HG03103 (cell line): ENCODE data around the gene DNAJA3.
A peak's percentile ranks its signal among the peaks of the same experiment; 100 is the strongest.

Source experiments
- ATAC-seq: cut with Tn5 transposase; IDR thresholded peaks from one replicate; pipeline ENCODE4 v1.9.1; 2021; ENCODE audit warnings: low read depth; ENCODE audit not compliant: unreplicated experiment

The DNAJA3 gene

DNA sequence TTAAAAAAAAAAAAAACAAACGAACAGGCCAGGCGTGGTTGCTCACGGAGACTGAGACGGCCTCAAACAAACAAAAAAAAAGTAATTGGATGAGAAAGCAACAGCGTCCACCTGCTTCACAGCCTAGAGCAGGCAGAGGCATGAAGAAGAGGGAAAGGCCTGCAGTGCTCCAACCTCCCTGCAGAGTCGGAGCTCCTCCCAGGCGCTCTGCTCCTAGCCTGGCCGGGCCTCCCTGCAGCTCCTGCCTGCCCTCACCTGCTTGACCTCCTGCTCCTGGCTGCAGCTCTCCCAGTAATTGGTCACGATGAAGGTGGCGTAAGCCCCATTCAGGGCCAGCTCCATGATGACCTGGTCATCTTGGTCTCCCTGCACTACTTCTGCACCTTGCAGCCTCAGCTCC is 43.3 kb downstream of the DNAJA3 start:
- ATAC-seq, result no peak

DNA sequence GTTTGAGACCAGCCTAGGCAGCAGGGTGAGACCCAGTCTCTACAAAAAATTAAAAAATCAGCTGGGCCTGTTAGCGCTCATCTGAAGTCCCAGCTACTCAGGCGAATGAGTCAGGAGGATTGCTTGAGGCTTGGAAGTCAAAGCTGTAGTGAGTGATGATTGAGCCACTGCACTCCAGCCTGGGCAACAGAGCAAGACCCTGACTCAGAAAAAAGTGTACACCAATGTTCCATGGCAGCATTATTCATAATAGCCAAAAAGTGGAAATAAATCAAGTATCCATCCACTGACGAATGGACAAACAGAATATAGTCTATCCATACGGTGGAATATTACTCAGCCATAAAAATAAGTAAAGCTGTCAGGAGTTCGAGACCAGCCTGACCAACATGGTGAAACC is 46.2 kb downstream of the DNAJA3 start:
- ATAC-seq, result no peak

DNA sequence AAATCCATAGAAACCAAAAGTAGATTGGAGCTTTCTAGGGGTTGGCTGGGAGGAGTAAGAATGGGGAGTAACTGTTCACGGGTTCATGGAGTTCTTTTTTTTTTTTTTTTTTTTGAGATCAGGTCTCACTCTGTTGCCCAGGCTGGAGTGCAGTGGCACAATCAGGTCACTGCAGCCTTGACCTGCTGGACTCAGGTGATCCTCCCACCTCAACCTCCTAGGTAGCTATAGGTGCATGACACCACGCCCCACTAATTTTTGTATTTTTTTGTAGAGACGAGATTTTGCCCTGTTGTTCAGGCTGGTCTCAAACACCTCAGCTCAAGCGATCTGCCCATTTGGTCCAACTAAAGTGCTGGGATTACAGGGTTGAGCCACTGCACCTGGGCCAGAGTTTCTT is 47.2 kb downstream of the DNAJA3 start:
- ATAC-seq, result no peak

DNA sequence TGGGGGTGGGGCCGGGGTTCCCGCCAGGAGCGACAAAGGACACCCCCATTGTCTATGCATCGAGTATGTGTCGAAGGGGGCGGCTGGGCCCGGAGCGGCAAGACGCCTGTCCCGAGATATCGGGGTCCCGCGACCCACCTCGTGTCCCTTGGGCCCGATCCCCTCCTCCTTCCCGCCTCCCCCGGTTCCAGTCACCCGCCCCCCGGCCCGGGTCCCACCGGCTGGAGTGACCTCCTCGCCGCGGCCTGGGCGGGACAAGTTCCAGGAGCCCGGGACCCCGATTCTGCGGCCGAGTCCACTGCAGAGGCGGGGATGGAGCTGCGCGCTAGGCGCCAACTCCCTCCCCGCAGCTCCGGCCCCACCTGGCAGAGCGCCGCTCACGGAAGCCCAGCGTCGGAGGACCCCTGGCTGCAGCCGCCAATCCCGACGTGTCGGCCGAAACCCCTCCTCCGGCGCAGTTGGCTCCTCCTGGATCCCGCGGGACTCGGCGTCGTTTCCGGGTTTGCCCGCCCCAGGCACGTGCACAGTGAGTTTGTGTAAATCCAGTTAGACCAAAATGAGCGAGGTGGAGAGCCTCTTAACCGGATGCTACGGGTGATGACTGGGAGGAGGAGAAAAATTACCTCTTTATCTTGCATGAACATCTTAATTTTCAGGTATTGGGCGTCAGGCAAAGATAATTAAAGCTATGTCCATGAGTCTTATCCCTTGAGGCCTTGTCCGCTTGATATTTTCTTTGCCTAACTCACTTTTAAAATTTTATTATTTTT is 48.7 kb downstream of the DNAJA3 start, which contains the start of gene NMRAL1:
Gene NMRAL1 (minus strand): TSS at position 434 of the 770 bp plus-strand sequence. CDS start 493 bp downstream, outside the sequence.
- peak; percentile 55 for ATAC-seq

DNA sequence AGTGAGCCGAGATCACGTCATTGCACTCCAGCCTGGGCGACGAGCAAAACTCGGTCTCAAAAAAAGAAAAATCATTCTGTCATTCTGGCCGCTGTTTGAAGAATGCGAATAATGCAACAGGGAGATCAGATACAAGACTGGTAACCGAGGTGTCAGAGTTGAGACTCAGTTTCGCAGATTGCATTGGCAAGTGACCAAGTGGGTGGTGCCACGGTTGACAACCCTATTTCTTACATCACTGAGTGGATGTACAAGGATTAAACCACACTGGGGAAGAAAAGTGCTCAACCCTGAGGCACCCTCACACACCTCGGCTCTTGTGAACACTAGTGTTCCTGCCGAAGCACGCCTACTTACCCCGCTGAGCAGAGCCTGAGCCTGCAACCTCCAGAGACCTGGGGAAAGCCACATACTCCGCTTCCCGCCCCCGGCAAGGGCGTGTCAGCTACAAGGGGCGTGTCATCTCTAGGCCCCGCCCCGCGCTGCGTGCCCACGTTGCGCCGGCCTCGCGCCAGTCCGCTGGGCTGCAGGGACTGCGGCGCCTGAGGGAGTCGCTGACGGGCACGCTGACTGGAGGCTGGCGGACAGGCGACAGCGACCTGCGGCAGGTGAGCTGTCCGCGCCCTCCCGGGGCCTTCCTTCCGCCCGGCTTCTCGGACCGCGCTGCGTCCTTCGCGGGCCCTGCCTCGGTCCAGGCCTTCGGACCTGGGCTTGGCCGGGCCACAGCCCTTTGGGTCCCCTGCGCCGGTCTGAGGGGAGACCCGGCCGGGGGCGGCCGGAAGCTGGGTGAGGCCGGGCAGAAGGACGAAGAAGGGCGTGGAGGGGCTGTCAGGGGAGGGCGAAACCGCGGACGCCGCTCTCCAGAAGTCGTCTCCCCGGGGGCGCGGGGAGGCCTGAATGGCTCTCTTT is 50.5 kb downstream of the DNAJA3 start, which contains the start of gene HMOX2:
Gene HMOX2 (plus strand): TSS at position 519 of the 909 bp plus-strand sequence. CDS start 29,127 bp downstream, outside the sequence.
- ATAC-seq, result peak; percentile 82

DNA sequence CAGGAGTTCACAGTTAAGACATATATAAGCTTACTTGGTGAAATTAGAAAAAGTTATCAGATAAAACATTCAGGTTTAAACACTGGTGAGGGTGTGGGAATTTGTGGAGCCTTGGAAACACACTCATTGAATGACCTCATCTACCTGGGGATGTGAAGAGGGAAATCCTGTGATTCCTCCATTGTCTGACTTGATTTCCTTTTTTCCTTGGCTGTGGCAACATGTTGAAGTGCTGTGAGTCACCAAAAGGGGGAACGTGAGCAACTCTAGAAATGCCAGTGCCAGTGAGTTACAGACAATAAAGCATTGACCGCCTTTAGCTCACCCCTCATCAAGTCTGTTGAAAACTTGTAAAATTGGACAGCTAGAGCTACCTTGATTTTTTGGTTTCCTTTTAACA is 52.3 kb downstream of the DNAJA3 start:
- ATAC-seq, result no peak

DNA sequence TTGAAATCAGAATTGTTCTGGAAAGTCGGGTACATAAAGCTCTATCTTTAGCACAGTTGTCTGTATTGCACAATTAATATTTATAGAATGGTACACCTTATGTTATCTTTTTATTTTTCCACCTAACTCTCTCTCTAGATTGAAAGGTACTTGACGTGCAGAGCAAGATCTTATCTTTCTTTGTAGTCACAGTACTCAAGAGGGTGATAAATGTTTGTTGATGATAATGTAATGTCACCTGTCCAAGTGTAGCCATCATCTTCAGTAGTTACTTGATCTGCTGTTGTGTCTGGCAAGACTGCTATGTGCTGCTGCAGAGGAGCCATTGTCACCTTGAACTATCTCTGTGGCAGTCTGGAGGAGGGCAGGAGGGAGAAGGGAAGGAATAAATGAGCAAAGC is 55.9 kb downstream of the DNAJA3 start:
- ATAC-seq, result no peak

GRCh38 chr16:4481963-4482362 is 56.3 kb downstream of the DNAJA3 start:
- no peak for ATAC-seq

- ATAC-seq, result no peak
Observed at GRCh38 chr16:4486126-4486893, 60.6 kb downstream of the DNAJA3 start.

DNA sequence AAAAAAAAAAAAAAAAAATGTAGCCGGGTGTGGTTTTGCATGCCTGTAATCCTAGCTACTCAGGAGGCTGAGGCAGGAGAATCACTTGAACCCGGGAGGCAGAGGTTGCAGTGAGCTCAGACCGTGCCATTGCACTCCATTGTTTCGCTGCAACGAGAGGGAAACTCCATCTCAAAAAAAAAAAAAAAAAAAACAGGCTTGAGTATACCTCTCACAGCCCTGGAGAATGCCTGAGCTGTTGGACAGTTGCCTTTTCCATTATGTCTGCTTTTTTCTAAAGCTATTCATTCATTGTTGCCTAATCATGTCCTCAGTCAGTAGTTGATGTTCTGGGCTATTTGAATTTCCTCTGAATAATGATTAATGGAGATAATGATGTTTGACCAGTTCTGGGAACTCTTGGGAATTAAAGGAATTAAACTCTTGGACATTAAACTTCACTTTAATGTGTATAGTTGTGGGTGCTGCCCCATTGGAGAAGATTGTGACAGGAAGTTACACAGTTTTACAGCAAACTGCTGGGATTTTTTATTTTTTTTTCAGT is 62.4 kb downstream of the DNAJA3 start:
- ATAC-seq, result no peak

- no peak for ATAC-seq
Observed at GRCh38 chr16:4488499-4488967, 62.9 kb downstream of the DNAJA3 start.

DNA sequence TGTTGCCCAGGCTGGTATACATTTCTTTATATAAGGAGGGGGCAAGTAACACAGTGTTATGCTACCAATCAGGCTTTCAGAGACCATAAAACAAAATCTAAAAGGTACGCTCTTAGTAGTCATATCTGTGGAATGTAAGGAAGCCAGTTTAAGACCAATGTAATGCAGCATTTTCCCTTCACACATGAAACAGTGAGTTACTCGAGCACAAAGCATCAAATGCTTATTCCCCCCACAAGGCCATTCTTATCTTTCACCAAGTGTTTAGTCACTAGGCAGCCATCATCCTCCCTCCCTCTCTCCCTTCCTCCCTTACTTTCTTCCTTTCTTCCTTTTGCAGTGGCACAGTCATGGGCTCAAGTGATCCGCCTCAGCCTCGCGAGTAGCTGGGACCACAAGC is 63.4 kb downstream of the DNAJA3 start:
- no peak for ATAC-seq

DNA sequence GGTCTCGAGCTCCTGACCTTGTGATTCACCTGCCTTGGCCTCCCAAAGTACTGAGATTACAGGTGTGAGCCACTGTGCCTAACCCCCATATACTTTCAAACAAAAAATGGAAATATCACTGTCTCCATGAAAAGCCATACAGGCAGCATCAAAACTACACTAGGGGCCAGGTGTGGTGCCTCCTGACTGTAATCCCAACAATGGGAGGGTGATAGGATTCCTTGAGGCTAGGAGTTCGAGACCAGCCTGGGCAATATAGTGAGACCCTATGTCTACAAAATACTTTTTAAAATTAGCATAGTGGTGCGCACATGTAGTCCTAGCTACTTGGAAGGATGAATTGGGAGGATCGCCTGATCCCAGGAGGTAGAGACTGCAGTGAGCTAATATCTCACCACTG is 66.2 kb downstream of the DNAJA3 start:
- no peak for ATAC-seq

DNA sequence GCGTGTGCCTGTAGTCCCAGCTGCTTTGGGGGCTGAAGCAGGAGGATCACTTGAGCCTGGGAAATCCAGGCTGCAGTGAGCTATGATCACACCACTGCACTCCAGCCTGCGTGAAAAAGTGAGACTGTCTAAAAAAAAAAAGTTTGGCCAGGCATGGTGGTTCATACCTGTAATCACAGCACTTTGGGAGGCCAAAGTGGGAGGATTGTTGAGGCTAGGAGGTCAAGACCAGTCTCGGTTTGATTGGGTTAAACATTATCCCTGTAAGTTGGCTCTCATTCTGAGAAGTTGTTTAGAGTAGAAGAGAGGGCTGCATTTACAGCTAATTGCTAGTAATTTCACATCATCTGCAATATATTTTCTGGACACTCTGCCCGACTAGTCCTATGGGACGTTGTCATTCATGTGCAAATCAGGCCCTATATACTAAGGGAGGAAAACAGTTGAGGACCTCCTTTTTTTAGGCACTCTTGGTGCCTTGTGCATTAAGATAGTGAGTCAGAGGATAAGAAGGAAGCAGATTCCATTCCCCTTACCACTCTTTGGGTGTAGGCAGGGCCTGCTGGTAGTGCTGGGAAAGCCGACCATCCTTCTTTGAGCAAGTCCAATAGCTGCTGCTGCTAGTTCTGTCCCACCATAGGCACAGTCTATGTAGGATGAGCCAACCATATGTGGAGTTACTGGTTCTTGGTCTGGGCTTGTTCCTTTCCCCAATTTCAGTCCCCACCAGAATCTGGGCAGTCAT is 69.2 kb downstream of the DNAJA3 start:
- ATAC-seq, result no peak

- no peak for ATAC-seq
Observed at GRCh38 chr16:4495766-4496165, 70.1 kb downstream of the DNAJA3 start.

GRCh38 chr16:4496305-4496704 is 70.6 kb downstream of the DNAJA3 start:
- no peak for ATAC-seq

DNA sequence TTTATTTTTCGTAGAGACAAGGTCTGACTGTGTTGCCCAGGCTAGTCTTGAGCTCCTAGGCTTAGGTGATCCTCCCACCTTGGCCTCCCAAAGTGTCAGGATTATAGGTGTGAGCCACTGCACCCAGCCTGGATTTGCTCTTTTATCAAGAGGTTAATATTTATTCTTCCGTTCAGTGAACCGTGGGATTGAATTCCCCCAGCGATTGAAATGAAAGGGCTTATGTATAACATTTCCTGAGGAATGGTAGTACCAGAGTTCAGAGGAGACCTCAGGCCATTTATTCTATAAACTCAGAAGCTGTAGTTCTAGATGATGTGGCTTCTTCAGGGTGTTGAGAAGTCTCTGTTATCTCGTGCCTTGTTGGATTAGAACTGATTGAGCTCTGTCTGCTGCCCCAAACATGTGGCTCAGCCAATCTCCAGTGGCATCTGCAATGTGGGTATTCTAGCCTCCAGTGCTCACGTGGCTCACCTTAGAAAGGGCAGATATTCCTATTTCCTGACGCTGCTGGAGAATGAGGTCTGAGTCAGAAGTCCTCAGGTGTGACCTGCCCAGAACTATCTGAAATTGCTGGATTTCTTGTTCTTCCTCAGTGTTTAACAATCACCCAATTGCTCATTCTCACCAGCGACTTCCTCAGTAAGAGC is 73.0 kb downstream of the DNAJA3 start:
- no peak for ATAC-seq

DNA sequence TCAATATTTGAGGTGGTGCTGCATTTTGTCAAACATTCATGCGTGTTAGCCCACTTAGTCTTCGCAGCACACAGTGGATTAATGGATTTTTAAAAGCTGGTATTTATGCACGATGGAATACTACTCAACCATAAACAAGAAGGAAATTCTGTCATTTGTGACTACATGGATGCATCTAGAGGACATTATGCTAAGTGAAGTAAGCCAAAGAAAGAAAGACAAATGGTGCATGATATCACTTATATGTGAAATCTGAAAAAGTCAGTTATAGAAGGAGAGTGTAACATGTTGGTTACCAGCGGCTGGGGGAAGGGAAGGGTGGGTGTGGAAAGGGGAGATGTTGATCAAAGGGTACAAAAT is 73.5 kb downstream of the DNAJA3 start:
- ATAC-seq, result no peak

DNA sequence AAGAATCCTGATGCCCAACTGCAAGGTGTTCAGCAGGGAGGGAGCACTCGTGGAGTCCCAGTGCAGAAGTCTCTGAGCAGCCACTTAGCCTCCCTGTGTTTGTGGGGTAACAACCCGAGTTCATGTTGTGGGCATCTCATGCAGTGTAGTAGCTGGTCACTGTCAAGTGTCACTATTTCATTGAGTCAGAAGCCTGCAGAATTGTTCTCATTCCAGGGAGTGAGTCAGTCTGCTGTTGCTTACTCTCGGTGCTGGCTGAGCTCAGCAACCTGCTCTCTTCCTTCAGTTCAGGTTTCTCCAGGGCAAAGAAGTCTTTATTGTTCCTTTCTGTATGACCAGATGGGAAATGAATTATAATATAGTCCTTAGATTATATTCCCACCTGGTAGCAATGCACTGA is 74.6 kb downstream of the DNAJA3 start:
- no peak for ATAC-seq
